ENCODE results near the gene VPS13D.

- TF ChIP-seq CTCF (IDR thresholded peaks at IDR 0.05) (no peak), POLR2A (IDR thresholded peaks at IDR 0.05) (no peak)
Observed at GRCh38 chr1:12203216-12204007, 26.4 kb upstream of the VPS13D start.

All from testis (tissue), 2 donors.